Measurements from ENCODE around the gene UBR4. TPM values are rescaled to one million over a fixed set of nuclear protein-coding genes. Genes with fewer than 3 reads are reported as not detected.

UBR4 gene
- total RNA-seq, 1 donor from 2014 or later = 95.7 TPM

DNA sequence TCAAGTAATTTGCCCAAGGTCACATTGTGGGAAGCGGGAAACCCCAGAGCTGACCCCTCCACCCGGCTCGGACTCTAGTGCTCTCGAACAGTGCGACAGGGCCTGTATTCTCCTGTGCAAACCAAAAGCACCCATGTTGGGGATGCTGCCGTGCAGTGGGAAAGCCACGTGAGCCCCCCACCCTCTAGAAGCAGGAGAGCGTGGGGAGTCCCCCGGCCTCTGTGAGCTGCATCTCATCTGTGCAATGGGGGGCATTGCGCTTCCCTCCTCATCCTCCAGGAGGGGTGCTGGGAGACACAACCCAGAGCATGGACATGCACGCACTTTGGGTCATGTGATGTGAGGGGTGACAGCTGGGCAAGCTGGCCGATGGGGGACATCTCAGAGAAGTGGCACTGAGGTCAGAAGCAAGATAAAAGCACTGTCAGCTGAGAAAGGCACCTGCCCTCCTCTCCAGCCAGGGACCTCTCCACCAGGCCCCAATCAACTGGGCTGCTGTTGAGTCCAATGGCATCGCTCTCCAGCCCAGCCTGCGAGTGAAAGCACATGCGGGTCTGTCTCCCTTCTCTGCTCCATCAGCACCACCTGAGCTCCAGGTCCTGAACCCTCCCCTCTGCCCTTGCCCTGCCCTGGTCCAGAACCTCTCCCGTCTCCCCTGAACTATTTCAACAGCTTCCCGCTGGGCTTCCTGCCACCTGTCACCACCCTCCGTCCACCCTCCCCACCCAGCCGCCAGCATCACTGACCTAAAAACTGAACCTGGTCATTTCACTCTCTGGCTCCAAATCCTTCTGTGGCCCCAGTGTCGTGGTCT is 177.2 kb downstream of the UBR4 start:
- intact Hi-C loops (cut with DNase I) = no loop called here
- DNase-seq (ENCODE audit: low spot score) = peak; percentile 38

DNA sequence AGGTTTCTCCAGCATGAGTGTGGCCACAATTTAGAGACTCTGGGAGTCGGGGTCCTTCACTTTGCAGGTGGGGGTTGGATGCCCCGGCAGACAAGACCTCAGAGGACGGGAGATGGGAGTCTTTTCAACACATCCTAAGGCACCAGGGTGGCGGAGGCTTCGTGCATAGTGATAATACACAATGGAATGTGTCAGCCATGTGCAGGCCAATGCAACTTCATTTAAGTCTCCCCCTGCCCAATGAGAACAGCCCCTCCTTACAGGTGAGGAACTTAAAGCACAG is 177.7 kb downstream of the UBR4 start:
- DNase-seq (ENCODE audit: low spot score) = no peak

DNA sequence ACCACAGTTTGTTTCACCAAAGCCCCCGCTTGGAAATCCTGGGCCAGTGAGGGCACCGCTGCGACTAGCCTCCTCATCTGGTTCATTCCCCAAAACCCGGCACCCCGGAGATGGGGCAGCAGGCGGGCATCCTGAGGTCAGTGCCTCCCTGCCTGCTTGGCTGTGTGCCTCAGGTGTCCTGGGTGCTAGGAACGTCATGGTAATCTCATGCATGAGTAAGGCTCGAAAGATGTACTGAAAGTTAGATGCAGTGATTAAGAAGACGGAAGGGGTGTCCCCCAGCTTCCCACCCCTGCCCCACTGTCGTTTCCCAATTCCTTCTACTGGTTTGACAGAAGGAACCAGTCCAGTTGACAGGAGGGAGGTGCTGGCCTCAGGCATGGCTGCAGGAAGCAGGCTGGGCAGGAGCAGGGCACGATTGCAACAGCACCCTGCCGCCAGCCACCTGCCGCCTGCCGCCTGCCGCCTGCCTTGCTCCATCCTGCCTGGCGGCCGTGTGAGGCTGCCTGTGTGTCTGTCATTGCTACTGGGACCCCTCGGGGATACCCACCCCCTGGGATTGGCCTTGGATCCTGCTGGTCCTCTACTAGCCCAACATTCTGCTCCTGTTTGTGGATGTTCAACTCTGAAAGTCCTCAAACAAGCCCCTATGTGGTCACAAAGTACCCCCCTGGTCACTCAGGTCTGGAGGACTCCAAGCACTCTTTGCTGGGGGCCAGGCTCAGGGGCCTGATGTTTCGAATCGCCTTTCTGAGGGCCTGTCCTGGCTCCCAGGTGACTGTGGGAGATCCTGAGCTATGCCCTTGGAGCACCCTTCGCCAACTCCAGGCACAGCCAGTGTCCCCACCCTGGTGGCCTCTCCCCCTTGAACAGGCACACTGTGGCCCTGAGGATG is 180.6 kb downstream of the UBR4 start:
- intact Hi-C loops (cut with DNase I) = no loop called here
- no peak for DNase-seq (ENCODE audit: low spot score)

More for the DNA sequence above, 177.7 kb downstream of the UBR4 start:
- intact Hi-C loops (cut with DNase I) = no loop called here

DNA sequence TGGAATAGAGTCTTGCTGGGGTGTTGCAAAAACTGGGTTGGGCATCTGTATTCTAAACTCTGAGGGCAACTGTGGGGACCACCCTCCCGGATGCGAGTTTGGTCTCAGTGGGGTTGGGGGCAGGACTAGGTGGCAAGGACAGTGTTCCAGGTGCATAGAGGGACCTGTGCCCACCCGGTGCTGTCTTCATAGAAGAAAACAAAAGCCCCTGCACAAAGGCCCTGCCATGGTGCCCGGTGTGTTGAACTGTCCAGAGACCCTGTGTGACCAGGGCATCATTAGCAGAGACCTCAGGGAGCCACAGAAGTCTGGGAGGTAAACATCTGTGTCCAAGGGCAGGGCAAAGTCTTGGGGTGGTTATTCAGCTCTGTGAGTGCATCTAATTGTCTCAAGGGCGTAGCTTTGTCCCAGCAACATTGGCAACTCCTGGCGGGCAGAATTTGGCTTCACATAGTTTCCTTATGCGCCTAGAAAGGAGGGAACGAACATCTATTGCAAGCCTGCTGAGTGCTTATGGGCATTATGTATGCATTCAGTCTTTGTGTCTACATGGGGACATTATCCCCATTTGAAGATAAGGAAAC is 181.4 kb downstream of the UBR4 start:
- no peak for DNase-seq (ENCODE audit: low spot score)
- intact Hi-C loops (cut with DNase I) = no loop called here

DNA sequence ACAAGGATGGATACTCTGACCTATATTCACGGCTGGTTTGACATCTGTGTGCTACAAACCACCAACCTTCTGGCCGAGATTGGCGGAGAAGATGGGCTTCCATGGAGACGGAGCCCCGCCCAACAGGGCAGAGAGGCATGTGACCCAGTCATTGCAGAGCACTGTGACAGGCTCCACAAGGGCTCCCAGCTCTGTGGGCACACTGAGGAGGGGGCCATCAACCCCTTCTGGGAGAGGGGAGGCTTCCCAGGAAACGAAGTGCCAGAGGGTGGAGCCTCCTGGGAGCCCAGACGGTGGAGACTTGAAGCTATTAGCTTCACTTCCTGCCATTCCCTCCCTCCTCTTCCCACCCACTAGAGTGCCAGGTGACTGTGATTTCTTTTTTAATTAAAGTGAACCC is 182.0 kb downstream of the UBR4 start:
- DNase-seq (ENCODE audit: low spot score) = no peak
- intact Hi-C loops (cut with DNase I) = no loop called here

Other genes with a start within 250 kb of the UBR4 start
- gene EMC1, start 41.3 kb upstream of the UBR4 start, total RNA-seq = 28.6 TPM
- gene MRTO4, start 41.5 kb upstream of the UBR4 start, total RNA-seq = 14.8 TPM
- 0.32 TPM for gene AKR7A3, start 78.5 kb upstream of the UBR4 start, total RNA-seq
- gene AKR7A2, start 101.9 kb upstream of the UBR4 start, total RNA-seq = 33.5 TPM
- gene SLC66A1, start 102.1 kb upstream of the UBR4 start, total RNA-seq = 7.5 TPM

All from cardiac septum (tissue), 1 donor.